Cardiac atrium fibroblast (primary cell): ENCODE results near the gene SLC10A4. TPM values are rescaled to one million over a fixed set of nuclear protein-coding genes. Genes with fewer than 3 reads are reported as not detected.

Source experiments
- total RNA-seq: library from RNA; depleted of rRNA; stranded (reverse); fragments of >200 nt; gene quantifications from 2 replicates; pipeline ENCODE4 v1.2.3, GENCODE V29; 2015

SLC10A4 gene
- not detected in 2 replicates for total RNA-seq

GRCh38 chr4:48483006-48483776 lies at the start of gene SLC10A4:
Gene SLC10A4 (plus strand): TSS chr4:48483343. CDS start chr4:48483562, 219 bp downstream.

DNA sequence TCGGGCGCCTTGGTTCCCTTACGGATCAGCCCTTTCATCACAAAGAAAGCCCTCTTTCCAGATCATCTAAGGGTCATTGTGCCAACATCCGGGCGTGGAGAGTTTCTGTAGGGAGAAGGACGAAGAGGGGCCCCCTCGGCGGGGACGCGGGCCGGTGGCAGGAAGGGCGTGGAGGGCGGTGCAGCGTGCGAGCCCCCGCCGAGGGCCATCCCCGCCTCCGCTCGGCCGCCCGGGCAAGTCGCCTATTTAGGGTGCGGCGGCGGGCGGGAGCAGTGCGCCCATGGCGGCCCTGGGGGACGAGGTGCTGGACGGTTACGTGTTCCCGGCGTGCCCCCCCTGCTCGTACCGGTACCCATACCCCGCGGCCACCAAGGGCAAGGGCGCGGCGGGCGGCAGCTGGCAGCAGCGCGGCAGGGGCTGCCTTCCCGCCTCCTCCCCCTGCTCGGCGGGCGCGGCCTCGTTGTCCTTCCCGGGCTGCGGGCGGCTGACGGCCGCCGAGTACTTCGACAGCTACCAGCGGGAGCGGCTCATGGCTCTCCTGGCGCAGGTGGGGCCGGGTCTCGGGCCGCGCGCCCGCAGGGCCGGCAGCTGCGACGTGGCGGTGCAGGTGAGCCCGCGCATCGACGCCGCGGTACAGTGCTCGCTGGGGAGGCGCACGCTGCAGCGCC lies 7.0 kb downstream of the SLC10A4 start, which contains the start of gene ZAR1:
Gene ZAR1 (plus strand): TSS at position 241 of the 668 bp plus-strand sequence. CDS start 40 bp downstream, at position 281.

Other genes with a start within 250 kb of the SLC10A4 start
- 0.16 TPM in 1 of 2 replicates, not detected in the other for gene TEC, start 213.5 kb upstream of the SLC10A4 start, total RNA-seq
- 24.1 and 56.3 TPM in 2 replicates for gene SLAIN2, start 141.8 kb upstream of the SLC10A4 start, total RNA-seq
- not detected in 2 replicates for gene ZAR1, start 6.9 kb downstream of the SLC10A4 start, total RNA-seq